ENCODE measurements around the gene RHOT2. TPM values are rescaled to one million over a fixed set of nuclear protein-coding genes. Genes with fewer than 3 reads are reported as not detected.

Gene RHOT2
- total and polyA plus RNA-seq, 9 of the 15 experiments (the other 6 are each of a cell fraction or from before 2014, with no cell fraction given) = 5.0 to 373 (median 112) TPM

- TF ChIP-seq NKRF (IDR thresholded peaks at IDR 0.05; ENCODE audit: borderline replicate concordance) = peak; percentile 61; the same call in 1 of the 2 replicates
- TF ChIP-seq E2F6 (IDR thresholded peaks at IDR 0.05; ENCODE audit: borderline replicate concordance in 1 of 2, extremely low read depth in 1 of 2, insufficient read depth in 1 of 2, insufficient read length in 1 of 2, low read depth in 1 of 2, low read length in 1 of 2, poor library complexity in 1 of 2, severe bottlenecking in 1 of 2) = peak; percentile 88 to 93
- peak; percentile 45; the same call in 1 of the 2 replicates for TF ChIP-seq CBFB (CRISPR knock-in tag; IDR thresholded peaks at IDR 0.05)
- TF ChIP-seq HCFC1 (IDR thresholded peaks at IDR 0.05; ENCODE audit: low read depth, low read length) = no peak
- TF ChIP-seq ZNF239 (CRISPR knock-in tag; IDR thresholded peaks at IDR 0.05) = no peak
- TF ChIP-seq ZNF175 (CRISPR knock-in tag; IDR thresholded peaks at IDR 0.05; ENCODE audit: low read depth) = no peak
- no peak for TF ChIP-seq E2F4 (CRISPR knock-in tag; IDR thresholded peaks at IDR 0.05; ENCODE audit: low read depth)
- TF ChIP-seq SIN3A (IDR thresholded peaks at IDR 0.05; ENCODE audit: borderline replicate concordance in 2 of 2, control insufficient read depth in 1 of 2, low read depth in 2 of 2, low read length in 2 of 2) = peak; percentile 22 to 71; a peak in 2 of 4 replicates
- no peak for TF ChIP-seq ZNF830 (CRISPR knock-in tag; IDR thresholded peaks at IDR 0.05)
- TF ChIP-seq POLR2G (IDR thresholded peaks at IDR 0.05; ENCODE audit: low read depth, low read length) = peak; percentile 10; the same call in 1 of the 2 replicates
- TF ChIP-seq FOXA3 (CRISPR knock-in tag; conservative IDR thresholded peaks at IDR 0.05 in 1 of 2, IDR thresholded peaks at IDR 0.05 in 1 of 2) = no peak
- TF ChIP-seq ATF2 (CRISPR knock-in tag; IDR thresholded peaks at IDR 0.05) = no peak
- peak; percentile 68; the same call in 1 of the 2 replicates for TF ChIP-seq EP400 (IDR thresholded peaks at IDR 0.05)
Measured at GRCh38 chr16:681746-682427, 14.0 kb downstream of the RHOT2 start (continued).

Data from K562 (cell line).